HepG2 (cell line): Measurements from ENCODE around the gene AXIN1. TPM values are rescaled to one million over a fixed set of nuclear protein-coding genes. Genes with fewer than 3 reads are reported as not detected.

ENCODE experiments used
- CHCHD3 ChIP-seq: sonication (generic); formaldehyde crosslinking; IDR thresholded peaks from 2 replicates; pipeline ENCODE4 v1.8.0; 2022; ENCODE audit warnings: mild to moderate bottlenecking, missing genetic modification reagents, moderate library complexity
- EHMT2 ChIP-seq: fragments of 200-600 bp; sonication (generic); IDR thresholded peaks from 2 replicates; pipeline ENCODE4 v1.7.0; 2017; ENCODE audit warnings: antibody characterized with exemption, low read depth, low read length, borderline replicate concordance
- MAFG ChIP-seq: sonication (generic); formaldehyde crosslinking; IDR thresholded peaks from 2 replicates; pipeline ENCODE4 v1.5.1; 2020; ENCODE audit warnings: mild to moderate bottlenecking, missing genetic modification reagents
- NBN ChIP-seq: fragments of 450-650 bp; conservative IDR thresholded peaks from 2 replicates; pipeline ENCODE4 v1.6.1; 2017
- PCBP2 ChIP-seq: fragments of 200-400 bp; formaldehyde crosslinking; optimal IDR thresholded peaks from 2 replicates; pipeline ENCODE3; 2018; ENCODE audit warnings: low read length, low read depth; ENCODE audit not compliant: poor library complexity, severe bottlenecking
- PLRG1 ChIP-seq: fragments of 450-650 bp; conservative IDR thresholded peaks from 2 replicates; pipeline ENCODE4 v1.6.1; 2016
- POLR2AphosphoS5 ChIP-seq: IDR thresholded peaks from 2 replicates; pipeline ENCODE4 v1.6.1; 2012; ENCODE audit warnings: low read depth, low read length
- RCOR2 ChIP-seq: IDR thresholded peaks from 2 replicates; pipeline ENCODE4 v1.6.1; 2016; ENCODE audit warnings: missing biosample characterization, missing genetic modification reagents
- SOX6 ChIP-seq, 2 experiments: fragments of 450-650 bp in 1 of 2; sonication (generic) in 1 of 2; formaldehyde crosslinking in 1 of 2; IDR thresholded peaks; 2 replicates each; pipeline versions ENCODE4 v1.4.0 to v1.6.1; 2017 to 2020; ENCODE audit warnings: antibody characterized with exemption in 1 of 2, mild to moderate bottlenecking in 1 of 2, missing genetic modification reagents in 1 of 2
- SP1 ChIP-seq, 2 experiments: fragments of 450-650 bp in 1 of 2; sonication (generic) in 1 of 2; formaldehyde crosslinking in 1 of 2; IDR thresholded peaks; 2 replicates each; pipeline versions ENCODE4 v1.4.0 to v1.6.1; 2016 to 2020; ENCODE audit warnings: missing genetic modification reagents in 1 of 2
- THYN1 ChIP-seq: sonication (generic); formaldehyde crosslinking; IDR thresholded peaks from 2 replicates; pipeline ENCODE4 v1.8.1; 2023; ENCODE audit warnings: low read depth, mild to moderate bottlenecking, moderate library complexity, missing genetic modification reagents, borderline replicate concordance
- TRAFD1 ChIP-seq: sonication (generic); formaldehyde crosslinking; IDR thresholded peaks from 2 replicates; pipeline ENCODE4 v1.5.1; 2020; ENCODE audit warnings: missing genetic modification reagents, mild to moderate bottlenecking, borderline replicate concordance
- ZFP36L2 ChIP-seq: sonication (generic); formaldehyde crosslinking; IDR thresholded peaks from 2 replicates; pipeline ENCODE4 v1.4.0; 2020; ENCODE audit warnings: missing genetic modification reagents
- ZNF101 ChIP-seq: sonication (generic); formaldehyde crosslinking; IDR thresholded peaks from 2 replicates; pipeline ENCODE4 v1.4.0; 2020; ENCODE audit warnings: mild to moderate bottlenecking, low read depth, missing genetic modification reagents, borderline replicate concordance
- ZNF138 ChIP-seq: sonication (generic); formaldehyde crosslinking; IDR thresholded peaks from 2 replicates; pipeline ENCODE4 v1.5.0; 2020; ENCODE audit warnings: mild to moderate bottlenecking, low read depth, missing genetic modification reagents
- ZNF180 ChIP-seq: sonication (generic); formaldehyde crosslinking; IDR thresholded peaks from 2 replicates; pipeline ENCODE4 v1.4.0; 2020; ENCODE audit warnings: low read depth, missing genetic modification reagents, borderline replicate concordance
- ZNF501 ChIP-seq: sonication (generic); formaldehyde crosslinking; IDR thresholded peaks from 2 replicates; pipeline ENCODE4 v1.5.1; 2020; ENCODE audit warnings: mild to moderate bottlenecking, moderate library complexity, missing genetic modification reagents
- ZNF556 ChIP-seq: sonication (generic); formaldehyde crosslinking; IDR thresholded peaks from 2 replicates; pipeline ENCODE4 v1.4.0; 2020; ENCODE audit warnings: mild to moderate bottlenecking, missing genetic modification reagents, borderline replicate concordance
- ZNF605 ChIP-seq: sonication (generic); formaldehyde crosslinking; IDR thresholded peaks from 2 replicates; pipeline ENCODE4 v1.8.0; 2022; ENCODE audit warnings: mild to moderate bottlenecking, missing genetic modification reagents
- ZNF761 ChIP-seq: sonication (generic); formaldehyde crosslinking; conservative IDR thresholded peaks from 2 replicates; pipeline ENCODE4 v1.4.0; 2020; ENCODE audit warnings: mild to moderate bottlenecking, missing genetic modification reagents
- ZNF781 ChIP-seq: sonication (generic); formaldehyde crosslinking; IDR thresholded peaks from 2 replicates; pipeline ENCODE4 v1.5.1; 2020; ENCODE audit warnings: borderline replicate concordance, mild to moderate bottlenecking, missing genetic modification reagents; ENCODE audit errors: not compliant biosample characterization
- ZNF782 ChIP-seq: sonication (generic); formaldehyde crosslinking; IDR thresholded peaks from 2 replicates; pipeline ENCODE4 v1.4.0; 2020; ENCODE audit warnings: missing genetic modification reagents, mild to moderate bottlenecking, borderline replicate concordance
- ZSCAN21 ChIP-seq: sonication (generic); formaldehyde crosslinking; IDR thresholded peaks from 2 replicates; pipeline ENCODE4 v1.8.0; 2022; ENCODE audit warnings: mild to moderate bottlenecking, missing genetic modification reagents, moderate library complexity, borderline replicate concordance
- polyA plus RNA-seq, 8 experiments: library from polyadenylated mRNA; depleted of rRNA in 3 of 8; stranded (reverse) in 7 of 8; unstranded in 1 of 8; fragments of >200 nt; fragmentation: Illumina TruSeq in 4 of 8; extraction: Trizol in 4 of 8; gene quantifications; 2 replicates each; pipeline versions ENCODE4 v1.2.1 to v1.2.3, GENCODE V29; 2011 to 2016; ENCODE audit warnings: low read depth in 4 of 8, missing spikeins in 1 of 8, mixed read lengths in 1 of 8; ENCODE audit not compliant: insufficient read depth in 1 of 8
- total RNA-seq, 5 experiments: library from RNA; depleted of rRNA; stranded (reverse); fragments of >200 nt; fragmentation: Illumina TruSeq; extraction: Trizol; gene quantifications; 2 replicates each; pipeline ENCODE4 v1.2.3, GENCODE V29; 2016; ENCODE audit warnings: low read depth in 1 of 5
- TF ChIP-seq, protein P1 (sequence below), 2 experiments: IDR thresholded peaks; 2 replicates each; pipeline ENCODE4 v1.6.1; 2011 to 2012; ENCODE audit warnings: low read length in 2 of 2, borderline replicate concordance in 1 of 2, low read depth in 1 of 2, mild to moderate bottlenecking in 1 of 2, moderate library complexity in 1 of 2
- TF ChIP-seq, protein P2 (sequence below): sonication (generic); formaldehyde crosslinking; IDR thresholded peaks from 2 replicates; pipeline ENCODE4 v1.4.0; 2020; ENCODE audit warnings: mild to moderate bottlenecking, missing genetic modification reagents

Gene AXIN1
- total and polyA plus RNA-seq, 2 of the 13 experiments (the other 11 are each of a cell fraction or from before 2014, with no cell fraction given) = 24.0 to 26.0 TPM

DNA sequence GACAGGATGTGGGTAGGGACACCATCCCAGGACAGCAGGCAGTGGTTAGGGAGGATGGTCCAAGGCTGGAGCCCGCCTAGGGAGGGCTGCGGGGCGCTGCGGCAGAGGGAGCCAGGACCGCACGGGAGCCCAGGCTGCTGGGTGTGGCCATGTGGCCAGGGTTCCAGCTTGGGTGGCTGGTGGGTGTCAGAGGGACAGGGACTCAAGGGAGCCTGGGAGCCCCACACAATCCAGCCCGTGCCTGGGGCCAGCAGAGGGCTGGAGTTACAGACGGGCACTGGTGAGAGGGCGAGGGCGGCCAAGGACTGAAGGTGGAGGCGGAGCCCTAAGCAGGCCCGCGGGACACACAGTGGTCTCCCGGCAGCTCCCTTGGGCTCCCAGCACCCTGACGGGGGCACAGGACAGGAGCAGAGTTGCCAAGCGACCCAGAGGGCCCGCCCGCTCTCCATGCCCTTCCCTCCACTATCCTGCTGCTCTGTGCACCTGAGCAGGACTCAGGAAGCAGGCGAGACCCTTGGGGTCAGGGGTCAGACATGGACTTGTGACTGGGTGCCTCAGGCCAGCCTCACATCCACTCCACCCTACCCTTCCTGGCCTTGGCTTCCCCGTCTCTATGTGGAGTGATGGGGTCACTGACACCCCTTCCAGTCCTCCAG lies 10.7 kb upstream of the AXIN1 start (continued):
- TF ChIP-seq, protein P1, sequence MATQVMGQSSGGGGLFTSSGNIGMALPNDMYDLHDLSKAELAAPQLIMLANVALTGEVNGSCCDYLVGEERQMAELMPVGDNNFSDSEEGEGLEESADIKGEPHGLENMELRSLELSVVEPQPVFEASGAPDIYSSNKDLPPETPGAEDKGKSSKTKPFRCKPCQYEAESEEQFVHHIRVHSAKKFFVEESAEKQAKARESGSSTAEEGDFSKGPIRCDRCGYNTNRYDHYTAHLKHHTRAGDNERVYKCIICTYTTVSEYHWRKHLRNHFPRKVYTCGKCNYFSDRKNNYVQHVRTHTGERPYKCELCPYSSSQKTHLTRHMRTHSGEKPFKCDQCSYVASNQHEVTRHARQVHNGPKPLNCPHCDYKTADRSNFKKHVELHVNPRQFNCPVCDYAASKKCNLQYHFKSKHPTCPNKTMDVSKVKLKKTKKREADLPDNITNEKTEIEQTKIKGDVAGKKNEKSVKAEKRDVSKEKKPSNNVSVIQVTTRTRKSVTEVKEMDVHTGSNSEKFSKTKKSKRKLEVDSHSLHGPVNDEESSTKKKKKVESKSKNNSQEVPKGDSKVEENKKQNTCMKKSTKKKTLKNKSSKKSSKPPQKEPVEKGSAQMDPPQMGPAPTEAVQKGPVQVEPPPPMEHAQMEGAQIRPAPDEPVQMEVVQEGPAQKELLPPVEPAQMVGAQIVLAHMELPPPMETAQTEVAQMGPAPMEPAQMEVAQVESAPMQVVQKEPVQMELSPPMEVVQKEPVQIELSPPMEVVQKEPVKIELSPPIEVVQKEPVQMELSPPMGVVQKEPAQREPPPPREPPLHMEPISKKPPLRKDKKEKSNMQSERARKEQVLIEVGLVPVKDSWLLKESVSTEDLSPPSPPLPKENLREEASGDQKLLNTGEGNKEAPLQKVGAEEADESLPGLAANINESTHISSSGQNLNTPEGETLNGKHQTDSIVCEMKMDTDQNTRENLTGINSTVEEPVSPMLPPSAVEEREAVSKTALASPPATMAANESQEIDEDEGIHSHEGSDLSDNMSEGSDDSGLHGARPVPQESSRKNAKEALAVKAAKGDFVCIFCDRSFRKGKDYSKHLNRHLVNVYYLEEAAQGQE (IDR thresholded peaks at IDR 0.05; ENCODE audit: borderline replicate concordance in 1 of 2, low read depth in 1 of 2, low read length in 2 of 2) = no peak
- TF ChIP-seq ZNF501 (CRISPR knock-in tag) (peak; percentile 60), ZNF782 (CRISPR knock-in tag) (no peak), ZNF556 (CRISPR knock-in tag) (no peak), MAFG (CRISPR knock-in tag) (no peak), PCBP2 (no peak), THYN1 (CRISPR knock-in tag) (no peak), ZSCAN21 (CRISPR knock-in tag) (no peak), TRAFD1 (CRISPR knock-in tag) (0 out of 2 replicates have a peak, but pooled peaks have one; percentile 7), NBN (no peak), ZNF138 (CRISPR knock-in tag) (peak; percentile 55; the same call in 1 of the 2 replicates), CHCHD3 (CRISPR knock-in tag) (no peak), ZNF605 (CRISPR knock-in tag) (no peak), PLRG1 (no peak), ZNF781 (CRISPR knock-in tag) (no peak), POLR2AphosphoS5 (no peak; the same call in 1 of the 2 replicates), SOX6 (IDR thresholded peaks at IDR 0.05) (no peak), SOX6 (CRISPR knock-in tag; IDR thresholded peaks at IDR 0.05) (no peak), SP1 (IDR thresholded peaks at IDR 0.05) (no peak), SP1 (CRISPR knock-in tag; IDR thresholded peaks at IDR 0.05) (0 out of 2 replicates have a peak, but pooled peaks have one; percentile 18), ZNF761 (CRISPR knock-in tag) (no peak), ZFP36L2 (no peak), EHMT2 (no peak), ZNF101 (CRISPR knock-in tag) (no peak), RCOR2 (CRISPR knock-in tag) (no peak), ZNF180 (no peak)
- TF ChIP-seq, protein P2, sequence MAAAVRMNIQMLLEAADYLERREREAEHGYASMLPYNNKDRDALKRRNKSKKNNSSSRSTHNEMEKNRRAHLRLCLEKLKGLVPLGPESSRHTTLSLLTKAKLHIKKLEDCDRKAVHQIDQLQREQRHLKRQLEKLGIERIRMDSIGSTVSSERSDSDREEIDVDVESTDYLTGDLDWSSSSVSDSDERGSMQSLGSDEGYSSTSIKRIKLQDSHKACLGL (CRISPR knock-in tag) = peak; percentile 74
